Memory B cell (primary cell): ENCODE measurements around the gene ENTR1.

Experiments used
- ATAC-seq: fragments of 150-1000 bp; cut with Tn5 transposase; 2 replicates; pipeline ENCODE4 v1.10.0; 2021; ENCODE audit warnings: low read depth, mild to moderate bottlenecking, moderate library complexity
- DNase-seq, 2 donors: peaks; one replicate each; pipeline ENCODE4 v3.0.0; 2022; ENCODE audit warnings: low spot score in 2 of 2
- H3K27ac Mint-ChIP-seq: one replicate; pipeline ENCODE4 v1.8.0; 2022; ENCODE audit warnings: mild to moderate bottlenecking, moderate library complexity, mixed read lengths
- H3K27me3 Mint-ChIP-seq: one replicate; pipeline ENCODE4 v1.8.0; 2022; ENCODE audit warnings: mixed read lengths
- H3K36me3 Mint-ChIP-seq: one replicate; pipeline ENCODE4 v1.8.0; 2022; ENCODE audit warnings: mild to moderate bottlenecking, mixed read lengths
- H3K4me1 Mint-ChIP-seq: one replicate; pipeline ENCODE4 v1.8.0; 2022; ENCODE audit warnings: mixed read lengths
- H3K4me3 Mint-ChIP-seq: one replicate; pipeline ENCODE4 v1.8.0; 2022; ENCODE audit warnings: mild to moderate bottlenecking, moderate library complexity, mixed read lengths
- H3K9me3 Mint-ChIP-seq: one replicate; pipeline ENCODE4 v1.8.0; 2022; ENCODE audit warnings: mixed read lengths

The ENTR1 gene

GRCh38 chr9:136376457-136376856 lies 34.0 kb downstream of the ENTR1 start:
- Mint-ChIP-seq H3K9me3 (no peaks in the 10 kb centered on the region), H3K27me3 (no peaks in the 10 kb centered on the region), H3K27ac (no peak overlapping the region), H3K4me3 (no peak overlapping the region), H3K4me1 (peaks cover 3% of the 10 kb centered on the region), H3K36me3 (peaks cover 4% of the 10 kb centered on the region)
- no peak for ATAC-seq
- no peak for DNase-seq

DNA sequence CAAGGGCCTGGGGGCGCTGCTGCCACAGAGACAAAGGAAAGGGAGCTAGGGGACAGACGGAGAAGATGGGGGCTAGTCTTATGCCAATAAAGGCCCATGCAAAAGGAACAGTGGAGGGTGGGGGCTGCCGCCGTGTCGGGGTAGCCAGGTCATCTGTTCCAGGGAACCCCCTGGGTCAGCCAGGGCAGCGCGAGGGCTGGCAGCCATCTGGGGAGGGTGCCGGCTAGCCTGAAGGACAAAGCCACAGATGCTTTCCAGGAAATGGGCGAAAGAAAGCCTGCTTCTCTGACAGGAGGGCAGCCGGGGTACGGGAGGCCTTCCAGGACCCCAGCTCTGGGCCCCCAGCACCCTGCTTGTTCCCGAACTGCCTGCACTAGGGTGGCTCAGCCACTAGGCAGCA lies 35.3 kb downstream of the ENTR1 start:
- peaks cover 3% of the 10 kb centered on the region for H3K4me1 Mint-ChIP-seq
- H3K9me3 Mint-ChIP-seq = no peaks in the 10 kb centered on the region
- DNase-seq = no peak
- H3K4me3 Mint-ChIP-seq = no peak overlapping the region
- no peaks in the 10 kb centered on the region for H3K27me3 Mint-ChIP-seq
- no peak for ATAC-seq
- no peak overlapping the region for H3K27ac Mint-ChIP-seq
- peaks cover 4% of the 10 kb centered on the region for H3K36me3 Mint-ChIP-seq

- ATAC-seq (no peak), DNase-seq (no peak)
- Mint-ChIP-seq H3K27me3 (no peaks in the 10 kb centered on the region), H3K4me1 (peaks cover 3% of the 10 kb centered on the region), H3K36me3 (peaks cover 4% of the 10 kb centered on the region), H3K9me3 (no peaks in the 10 kb centered on the region), H3K4me3 (no peak overlapping the region), H3K27ac (no peak overlapping the region)
Observed at GRCh38 chr9:136374183-136374575, 36.2 kb downstream of the ENTR1 start.

- Mint-ChIP-seq H3K4me3 (peak within 1 kb of the TSS; percentile 17), H3K36me3 (peaks cover 2% of the 10 kb centered on the region), H3K9me3 (no peaks in the 10 kb centered on the region), H3K27ac (no peak within 1 kb of the TSS), H3K27me3 (no peaks in the 10 kb centered on the region), H3K4me1 (peaks cover 3% of the 10 kb centered on the region)
- no peak for DNase-seq
- no peak for ATAC-seq
Observed at GRCh38 chr9:136373300-136374182, 36.9 kb downstream of the ENTR1 start, which contains the start of gene CARD9. TSS of gene CARD9 (minus strand) at chr9:136373669. CDS start at chr9:136372078, 1,591 bp downstream.

- no peaks in the 10 kb centered on the region for H3K9me3 Mint-ChIP-seq
- H3K4me3 Mint-ChIP-seq = peak overlapping the region; percentile 17
- ATAC-seq (peak; percentile 73), DNase-seq (no peak)
- peaks cover 2% of the 10 kb centered on the region for H3K36me3 Mint-ChIP-seq
- H3K27me3 Mint-ChIP-seq = peaks cover 1% of the 10 kb centered on the region
- peaks cover 3% of the 10 kb centered on the region for H3K4me1 Mint-ChIP-seq
- H3K27ac Mint-ChIP-seq = no peak overlapping the region
Observed at GRCh38 chr9:136372561-136373299, 37.7 kb downstream of the ENTR1 start.

GRCh38 chr9:136372006-136372405 lies 38.4 kb downstream of the ENTR1 start:
- DNase-seq (no peak), ATAC-seq (no peak)
- peaks cover 1% of the 10 kb centered on the region for H3K27me3 Mint-ChIP-seq
- peaks cover 2% of the 10 kb centered on the region for H3K36me3 Mint-ChIP-seq
- peaks cover 3% of the 10 kb centered on the region for H3K4me1 Mint-ChIP-seq
- no peak overlapping the region for H3K27ac Mint-ChIP-seq
- no peaks in the 10 kb centered on the region for H3K9me3 Mint-ChIP-seq
- no peak overlapping the region for H3K4me3 Mint-ChIP-seq

DNA sequence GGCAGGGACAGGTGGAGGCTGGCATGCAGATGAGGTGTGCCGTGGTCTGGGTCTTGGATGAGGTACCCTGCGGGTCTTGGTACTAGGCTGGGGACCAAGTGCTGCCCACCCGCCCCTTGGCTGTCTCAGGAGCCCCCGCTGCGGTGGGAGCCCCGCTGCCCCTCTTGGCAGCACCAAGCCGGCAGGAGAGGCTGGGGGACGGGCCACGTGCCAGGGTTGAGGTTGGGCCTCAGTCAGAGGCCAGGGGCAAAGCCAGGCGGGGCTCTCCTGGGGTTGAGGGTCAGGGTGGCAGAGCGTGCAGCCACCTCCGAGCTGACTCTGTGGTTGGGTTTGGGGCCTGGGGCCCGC lies 38.9 kb downstream of the ENTR1 start:
- no peaks in the 10 kb centered on the region for H3K9me3 Mint-ChIP-seq
- ATAC-seq = no peak

DNA sequence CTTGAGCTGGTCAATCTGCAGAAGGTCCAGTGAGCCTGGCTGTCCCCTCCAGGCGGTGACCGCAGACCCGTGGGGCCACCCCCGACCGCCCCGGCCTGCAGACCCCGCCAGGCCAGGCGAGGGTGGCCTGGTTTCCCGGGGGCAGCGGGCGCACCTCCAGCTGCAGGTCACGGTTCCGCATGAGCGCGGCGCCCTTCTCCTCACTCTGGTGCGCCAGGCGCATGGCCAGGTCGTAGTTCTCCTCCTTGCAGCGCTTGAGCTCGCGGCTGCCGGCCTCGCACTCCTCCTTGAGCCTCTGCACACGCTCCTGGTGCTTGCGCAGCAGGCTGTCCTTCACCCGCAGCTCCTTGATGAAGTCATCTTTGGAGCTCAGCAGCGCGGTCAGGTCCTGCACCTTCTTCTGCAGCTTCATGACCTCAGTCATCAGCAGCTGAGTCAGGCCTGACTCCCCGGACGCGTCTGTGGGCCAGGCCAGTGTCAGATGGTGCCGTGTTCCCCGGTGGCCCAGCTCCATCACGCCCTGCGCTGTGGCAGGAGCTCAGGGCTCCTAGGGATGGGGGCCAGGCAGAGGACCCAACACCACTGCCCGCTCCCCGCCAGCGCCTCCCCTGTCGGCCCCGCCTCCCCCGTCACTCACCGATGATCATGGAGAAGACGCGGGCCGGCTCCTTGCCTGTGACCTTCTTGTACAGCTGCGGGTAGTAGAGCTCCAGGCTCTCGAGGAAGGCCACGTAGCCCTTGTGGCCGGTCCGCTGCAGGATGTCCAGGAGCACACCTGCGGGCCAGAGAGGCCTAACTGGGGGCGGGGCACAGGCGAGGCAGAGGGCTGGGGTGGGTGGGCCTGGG lies 39.5 kb downstream of the ENTR1 start:
- DNase-seq (no peak), ATAC-seq (no peak)
- H3K36me3 Mint-ChIP-seq = peaks cover 2% of the 10 kb centered on the region
- no peak overlapping the region for H3K27ac Mint-ChIP-seq
- peaks cover 1% of the 10 kb centered on the region for H3K27me3 Mint-ChIP-seq
- no peaks in the 10 kb centered on the region for H3K9me3 Mint-ChIP-seq
- peaks cover 7% of the 10 kb centered on the region for H3K4me1 Mint-ChIP-seq
- no peak overlapping the region for H3K4me3 Mint-ChIP-seq

More for the DNA sequence above, 38.9 kb downstream of the ENTR1 start:
- H3K36me3 Mint-ChIP-seq = peaks cover 2% of the 10 kb centered on the region
- H3K4me1 Mint-ChIP-seq = peaks cover 3% of the 10 kb centered on the region
- H3K27ac Mint-ChIP-seq = no peak overlapping the region
- H3K27me3 Mint-ChIP-seq = peaks cover 1% of the 10 kb centered on the region
- no peak for DNase-seq
- no peak overlapping the region for H3K4me3 Mint-ChIP-seq

- DNase-seq = no peak
- Mint-ChIP-seq H3K9me3 (no peaks in the 10 kb centered on the region), H3K27ac (no peak overlapping the region), H3K36me3 (peaks cover 2% of the 10 kb centered on the region), H3K27me3 (peaks cover 1% of the 10 kb centered on the region), H3K4me1 (peaks cover 10% of the 10 kb centered on the region), H3K4me3 (no peak overlapping the region)
- ATAC-seq = no peak
Observed at GRCh38 chr9:136370037-136370436, 40.4 kb downstream of the ENTR1 start.

GRCh38 chr9:136368190-136368589 lies 42.2 kb downstream of the ENTR1 start:
- no peak overlapping the region for H3K4me3 Mint-ChIP-seq
- peaks cover 10% of the 10 kb centered on the region for H3K4me1 Mint-ChIP-seq
- H3K27me3 Mint-ChIP-seq = peaks cover 1% of the 10 kb centered on the region
- H3K9me3 Mint-ChIP-seq = no peaks in the 10 kb centered on the region
- no peak for ATAC-seq
- no peak for DNase-seq
- H3K36me3 Mint-ChIP-seq = no peaks in the 10 kb centered on the region
- no peak overlapping the region for H3K27ac Mint-ChIP-seq

DNA sequence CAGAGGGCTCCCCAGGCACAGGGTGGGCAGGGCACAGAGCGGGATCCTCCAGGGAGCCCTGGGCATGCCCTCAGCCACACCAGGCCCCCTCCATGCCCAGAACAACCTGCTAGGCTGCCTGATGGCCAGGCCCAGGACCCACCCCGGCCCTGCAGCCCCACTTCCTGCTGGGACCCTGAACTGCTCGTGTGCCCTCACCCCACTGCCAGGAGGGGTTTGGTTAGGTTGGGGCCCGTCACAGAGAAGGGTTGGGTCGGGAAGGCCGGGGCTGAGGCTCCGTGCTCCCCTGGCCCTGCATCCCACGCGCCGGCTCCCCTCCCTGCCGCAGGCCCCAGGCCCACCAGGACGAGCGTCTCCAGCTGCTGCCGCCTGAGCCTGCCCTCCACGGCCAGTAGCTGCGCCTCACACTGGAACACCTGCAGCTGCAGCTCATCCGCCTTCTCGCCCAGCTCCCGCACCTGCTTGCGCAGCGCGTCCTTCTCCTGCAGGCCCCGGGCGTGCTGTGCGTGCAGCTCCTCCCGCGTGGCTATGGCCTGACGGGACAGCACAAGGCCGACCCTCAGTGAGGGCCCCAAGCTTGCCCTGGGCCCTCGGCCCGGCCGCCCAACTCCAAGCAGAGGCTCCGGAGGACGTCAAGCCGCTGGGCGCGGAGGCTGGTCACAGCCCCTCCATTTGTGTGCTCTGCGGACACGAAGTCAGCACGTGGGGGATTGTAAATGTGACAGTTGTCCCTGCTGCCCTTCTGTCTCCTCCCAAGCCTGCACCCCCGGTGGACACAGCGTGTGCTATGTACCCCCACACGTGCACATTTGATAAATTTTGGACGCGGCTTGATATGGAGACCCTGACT lies 42.9 kb downstream of the ENTR1 start:
- no peaks in the 10 kb centered on the region for H3K9me3 Mint-ChIP-seq
- H3K4me3 Mint-ChIP-seq = no peak overlapping the region
- ATAC-seq = no peak
- no peak overlapping the region for H3K27ac Mint-ChIP-seq
- peaks cover 6% of the 10 kb centered on the region for H3K4me1 Mint-ChIP-seq
- no peak for DNase-seq
- peaks cover 1% of the 10 kb centered on the region for H3K27me3 Mint-ChIP-seq
- H3K36me3 Mint-ChIP-seq = no peaks in the 10 kb centered on the region

DNA sequence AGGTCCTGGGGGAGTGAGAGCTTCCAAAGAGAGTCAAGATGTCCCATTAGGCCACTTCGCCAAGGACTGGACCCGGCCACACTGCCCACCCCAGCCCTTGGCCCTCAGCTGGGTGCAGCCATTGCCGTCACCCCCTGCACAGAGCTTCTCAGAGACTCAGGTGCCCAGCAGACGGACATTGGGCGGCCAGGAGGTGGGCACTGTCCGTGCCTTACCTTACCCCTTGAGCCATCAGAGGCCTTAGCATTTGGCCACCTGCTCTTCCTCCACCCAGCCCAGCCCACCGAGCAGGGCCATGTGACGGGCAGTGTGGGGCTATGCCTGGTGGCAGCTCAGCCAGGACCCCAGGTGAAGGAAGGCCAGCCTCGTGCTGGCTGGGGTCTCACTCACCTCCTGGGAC lies 43.6 kb downstream of the ENTR1 start:
- no peak overlapping the region for H3K27ac Mint-ChIP-seq

DNA sequence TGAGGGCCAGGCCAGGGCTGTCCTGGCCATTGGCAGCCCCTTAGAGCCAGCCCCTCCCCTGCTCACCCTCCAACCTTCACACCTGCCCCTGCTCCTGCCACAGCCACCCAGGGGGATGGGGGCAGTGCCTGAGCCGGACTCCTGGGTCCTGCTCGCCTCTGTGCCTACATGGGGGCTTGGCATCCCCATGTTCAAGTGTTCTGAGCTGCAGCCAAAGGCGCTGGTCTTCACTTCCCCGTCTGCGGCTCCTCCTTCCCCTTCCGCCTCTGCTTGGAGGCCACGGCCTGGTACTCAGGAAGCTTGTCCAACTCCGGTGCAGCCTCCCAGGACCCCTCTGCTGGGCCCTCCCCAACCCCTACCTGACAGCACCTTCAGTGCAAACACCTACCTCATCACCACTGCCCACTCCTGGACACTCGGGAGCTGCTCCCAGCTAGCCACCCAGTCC lies 44.6 kb downstream of the ENTR1 start:
- peaks cover 1% of the 10 kb centered on the region for H3K27me3 Mint-ChIP-seq
- no peak for DNase-seq
- H3K27ac Mint-ChIP-seq = no peak overlapping the region
- H3K9me3 Mint-ChIP-seq = no peaks in the 10 kb centered on the region
- H3K36me3 Mint-ChIP-seq = peaks cover 1% of the 10 kb centered on the region
- H3K4me3 Mint-ChIP-seq = peak overlapping the region; percentile 21
- peaks cover 6% of the 10 kb centered on the region for H3K4me1 Mint-ChIP-seq
- no peak for ATAC-seq

More for the DNA sequence above, 43.6 kb downstream of the ENTR1 start:
- Mint-ChIP-seq H3K27me3 (peaks cover 1% of the 10 kb centered on the region), H3K4me3 (no peak overlapping the region), H3K4me1 (peaks cover 6% of the 10 kb centered on the region), H3K36me3 (peaks cover 1% of the 10 kb centered on the region), H3K9me3 (no peaks in the 10 kb centered on the region)
- DNase-seq (no peak), ATAC-seq (no peak)
